ENCODE data around the gene CPN2.

The CPN2 gene

DNA sequence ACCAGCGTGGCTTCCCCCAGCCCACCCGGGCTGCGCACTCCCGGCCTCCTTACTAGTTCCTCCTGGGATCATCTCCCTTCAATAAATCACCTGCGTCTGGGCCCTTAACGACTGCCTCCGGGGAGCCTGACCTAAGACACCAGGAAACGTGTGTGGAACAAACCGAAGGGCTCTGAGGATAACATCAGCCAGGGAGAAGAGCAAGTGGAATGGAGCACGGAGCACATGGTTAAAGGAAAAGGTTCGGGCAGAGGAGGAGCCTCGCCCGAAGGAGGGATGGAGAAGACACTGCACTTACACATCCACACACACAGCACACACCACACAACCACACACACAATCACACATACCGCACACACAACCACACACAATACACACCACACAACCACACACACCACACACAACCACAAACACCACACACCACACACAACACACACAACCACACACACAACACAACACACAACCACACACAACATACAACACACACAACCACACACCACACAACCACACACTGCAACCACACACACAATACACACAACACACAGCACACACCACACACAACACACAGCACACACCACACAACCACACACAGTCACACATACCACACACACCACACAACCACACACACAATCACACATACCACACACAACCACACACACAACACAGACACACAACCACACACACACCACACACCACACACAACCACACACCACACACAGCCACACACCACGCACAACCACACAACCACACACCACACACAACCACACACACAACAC is 24.7 kb downstream of the CPN2 start:
- DNase-seq: no peak

DNA sequence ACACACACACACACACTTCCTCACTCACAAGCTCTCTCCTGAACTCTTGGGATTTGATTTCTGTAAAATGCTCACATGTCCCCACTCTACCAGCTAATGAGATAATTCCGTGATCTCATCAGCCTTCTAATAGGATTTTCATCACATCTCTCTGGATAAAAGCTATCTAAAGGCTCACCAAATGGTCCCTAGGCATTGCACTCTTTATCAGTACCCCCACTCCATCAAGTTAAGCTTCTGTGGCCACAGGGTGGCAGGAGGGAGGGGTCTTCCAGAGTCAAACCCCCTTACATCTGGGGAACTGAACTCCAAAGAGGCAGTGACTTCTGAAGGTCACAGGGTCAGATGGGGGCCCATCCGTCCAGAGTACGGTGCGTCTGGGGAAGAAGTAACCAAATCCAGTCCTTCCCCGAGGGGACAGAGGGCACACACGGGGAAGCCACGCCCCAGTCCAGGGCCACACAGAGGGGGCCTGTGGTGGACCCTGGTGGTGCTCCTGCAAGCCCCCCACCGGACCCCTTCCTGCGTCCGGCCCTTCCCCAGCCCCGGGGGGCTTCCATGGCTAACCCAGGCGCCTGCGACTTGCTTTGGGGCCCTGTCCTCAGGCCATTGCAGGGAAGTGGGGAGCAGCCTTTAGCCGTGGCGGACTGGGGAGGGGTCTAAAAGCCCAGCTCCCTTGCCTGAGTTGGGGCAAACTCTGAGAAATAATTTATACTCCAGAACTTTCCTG is 25.5 kb downstream of the CPN2 start:
- no peak for DNase-seq

DNA sequence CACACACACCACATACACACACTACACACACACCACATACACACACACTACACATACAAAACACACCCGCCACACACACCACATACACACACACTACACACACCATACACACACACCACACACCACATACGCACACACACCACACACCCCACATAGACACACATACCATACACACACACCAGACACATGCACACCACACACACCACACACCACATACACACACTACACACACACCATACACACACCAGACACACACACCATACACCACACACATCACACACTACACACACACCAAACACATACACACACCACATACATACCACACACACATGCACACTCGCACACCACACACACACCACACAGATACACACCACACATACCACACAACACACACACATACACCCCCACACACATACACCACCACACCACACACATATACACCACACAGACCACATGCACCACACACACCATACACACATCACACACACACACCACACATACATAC is 26.3 kb downstream of the CPN2 start:
- DNase-seq: no peak

DNA sequence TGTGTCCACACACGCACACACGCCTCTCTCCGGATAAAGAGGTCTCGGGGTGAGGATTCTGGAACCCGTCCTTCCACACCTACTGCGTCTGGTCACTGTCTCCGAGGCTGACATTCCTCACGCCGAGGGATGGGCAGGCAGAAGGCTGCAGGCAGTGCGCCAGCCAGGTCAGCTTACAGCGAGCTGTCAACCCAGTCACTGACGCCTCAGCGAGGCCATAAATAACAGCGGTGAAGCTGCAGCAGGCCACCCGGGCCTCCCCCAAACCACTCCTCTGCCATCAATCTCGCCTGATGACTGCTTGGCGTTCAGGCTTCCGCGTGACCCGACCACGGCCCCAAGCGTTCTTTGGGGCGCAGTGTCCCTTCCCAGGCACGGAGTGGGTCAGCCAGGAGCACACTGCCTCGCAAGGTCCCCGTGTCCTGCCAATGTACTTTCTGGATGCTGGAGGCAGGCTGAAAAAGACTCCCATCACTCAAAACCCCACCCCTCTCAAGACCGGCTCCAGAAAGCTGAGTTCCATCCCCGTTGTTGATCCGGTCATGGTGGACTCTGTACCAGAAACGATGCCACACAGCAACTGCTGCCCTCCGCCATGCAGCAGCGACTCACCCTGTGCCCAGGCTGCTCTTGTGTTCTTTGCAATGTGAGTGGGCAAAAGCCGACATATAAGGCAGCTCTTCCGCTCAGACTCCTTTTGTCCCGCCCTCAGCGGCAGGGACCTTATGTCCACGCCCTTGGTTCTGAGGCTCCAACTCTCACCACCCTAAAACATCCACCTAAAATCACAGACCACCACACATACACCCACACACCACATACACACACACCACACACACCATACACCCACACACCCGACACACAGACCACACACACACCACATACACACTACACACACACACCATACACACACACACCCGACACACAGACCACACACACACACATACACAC is 27.1 kb downstream of the CPN2 start:
- DNase-seq: no peak

DNA sequence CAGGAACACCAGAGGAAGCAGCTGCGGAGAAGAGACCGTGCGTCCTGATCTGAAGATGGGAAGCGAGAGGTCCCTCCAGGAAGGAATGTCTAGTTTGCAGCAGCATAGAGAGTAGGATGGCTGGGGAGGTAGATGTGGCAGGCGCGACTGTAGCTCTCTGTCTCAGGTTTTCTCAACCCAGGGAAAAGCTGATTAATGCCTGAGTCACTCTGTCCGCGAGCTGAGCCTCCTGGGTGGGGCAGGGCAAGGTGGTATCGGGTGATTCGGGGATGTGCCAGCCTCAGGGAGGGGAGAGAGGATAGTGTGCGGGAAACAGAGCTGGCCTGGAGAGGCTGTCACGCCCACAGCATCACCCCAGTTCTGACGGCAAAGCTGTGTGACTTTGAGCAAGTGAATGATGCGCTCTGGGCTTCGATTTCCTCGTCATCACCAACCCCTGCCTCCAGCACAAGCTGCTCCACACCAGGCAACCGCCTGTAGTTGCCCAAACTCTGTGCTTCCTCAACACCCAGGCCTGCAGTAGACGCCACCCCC is 28.4 kb downstream of the CPN2 start:
- peak; percentile 16 for DNase-seq

DNA sequence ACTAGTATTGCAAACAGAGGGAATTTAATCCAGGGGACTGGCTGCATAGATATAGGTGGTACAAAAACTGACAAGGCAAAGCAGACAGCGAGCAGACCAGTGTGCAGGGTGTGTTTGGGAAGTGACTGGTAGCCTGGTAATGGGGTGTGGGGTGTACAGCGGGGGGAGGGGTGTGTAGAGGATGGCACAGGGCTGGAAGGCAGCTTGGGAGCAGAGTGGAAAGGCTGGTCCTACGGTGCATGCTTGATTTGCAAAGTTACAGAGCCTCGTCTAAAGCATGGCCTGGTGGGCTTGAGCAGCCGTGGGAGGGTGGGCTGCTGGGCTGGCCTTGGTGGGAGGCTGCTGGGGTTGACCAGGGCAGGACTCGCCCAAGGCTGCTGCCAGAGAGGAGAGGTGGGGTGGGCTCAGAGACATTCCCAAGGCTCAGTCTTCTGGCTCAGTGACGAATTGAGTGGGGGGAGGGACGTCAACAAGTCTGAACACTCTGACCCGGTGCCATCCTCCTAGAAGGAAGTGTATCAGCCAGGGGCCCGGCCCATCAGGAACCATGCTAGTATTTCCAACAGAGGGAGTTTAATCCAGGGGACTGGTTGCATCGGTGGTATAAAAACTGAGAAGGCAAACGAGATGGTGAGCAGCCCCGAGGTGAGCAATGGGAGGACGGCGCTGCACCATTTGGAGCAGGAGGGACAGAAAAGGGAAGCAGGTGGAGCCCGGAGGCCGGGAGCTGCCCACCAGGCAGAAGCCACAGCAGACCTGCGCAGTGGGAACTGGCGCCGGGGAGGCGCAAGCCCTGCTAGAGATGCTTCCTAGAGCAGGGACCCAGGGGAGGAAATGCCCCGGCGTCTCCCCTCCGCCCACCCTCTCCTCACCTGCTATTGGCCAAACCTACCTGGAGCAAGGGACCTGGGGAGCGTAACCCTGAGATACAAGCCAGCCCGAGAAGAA is 29.2 kb downstream of the CPN2 start:
- no peak for DNase-seq

DNA sequence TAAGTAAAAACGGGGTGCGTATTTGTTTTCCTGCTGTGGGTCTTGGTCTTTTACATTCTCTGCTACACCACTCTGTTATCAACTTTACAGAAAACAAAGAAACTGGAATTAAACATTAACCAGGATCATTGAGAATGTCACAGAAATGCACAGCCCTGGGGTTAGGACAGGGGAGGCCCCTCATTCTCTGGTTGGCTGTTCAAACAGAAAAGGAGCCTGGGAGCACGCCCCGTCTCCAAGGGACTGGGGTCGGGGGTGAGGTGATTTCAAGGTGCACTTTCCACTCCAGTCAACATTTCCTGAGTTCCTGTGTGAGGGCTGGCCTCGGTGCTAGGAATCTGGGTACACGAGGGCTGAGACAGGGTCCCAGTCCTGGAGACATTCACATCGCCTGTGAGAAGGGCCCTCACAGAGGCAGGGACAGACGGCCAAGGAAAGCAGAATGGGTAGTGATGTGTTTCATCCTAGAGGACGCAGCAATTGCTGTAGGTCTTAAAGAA is 30.3 kb downstream of the CPN2 start:
- no peak for DNase-seq

DNA sequence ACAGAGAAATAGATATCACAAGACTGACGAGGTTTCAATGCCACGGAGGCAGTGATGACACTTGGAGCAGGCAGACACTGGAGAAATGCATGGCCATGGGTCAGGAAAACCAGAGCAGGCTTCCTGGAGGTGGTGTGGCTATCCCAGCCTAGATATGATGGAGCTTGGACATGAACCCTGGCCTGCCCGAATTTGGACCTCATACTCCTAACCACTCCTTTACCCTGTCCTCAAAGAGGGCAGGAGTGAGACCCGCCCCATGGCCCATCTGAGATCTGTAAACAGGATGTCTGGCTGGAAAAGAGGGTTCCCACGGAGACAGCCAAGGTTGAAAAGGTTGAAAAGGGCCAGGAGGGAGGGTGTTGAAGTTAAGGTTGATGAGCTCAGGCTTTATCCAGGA is 31.0 kb downstream of the CPN2 start:
- DNase-seq: no peak

DNA sequence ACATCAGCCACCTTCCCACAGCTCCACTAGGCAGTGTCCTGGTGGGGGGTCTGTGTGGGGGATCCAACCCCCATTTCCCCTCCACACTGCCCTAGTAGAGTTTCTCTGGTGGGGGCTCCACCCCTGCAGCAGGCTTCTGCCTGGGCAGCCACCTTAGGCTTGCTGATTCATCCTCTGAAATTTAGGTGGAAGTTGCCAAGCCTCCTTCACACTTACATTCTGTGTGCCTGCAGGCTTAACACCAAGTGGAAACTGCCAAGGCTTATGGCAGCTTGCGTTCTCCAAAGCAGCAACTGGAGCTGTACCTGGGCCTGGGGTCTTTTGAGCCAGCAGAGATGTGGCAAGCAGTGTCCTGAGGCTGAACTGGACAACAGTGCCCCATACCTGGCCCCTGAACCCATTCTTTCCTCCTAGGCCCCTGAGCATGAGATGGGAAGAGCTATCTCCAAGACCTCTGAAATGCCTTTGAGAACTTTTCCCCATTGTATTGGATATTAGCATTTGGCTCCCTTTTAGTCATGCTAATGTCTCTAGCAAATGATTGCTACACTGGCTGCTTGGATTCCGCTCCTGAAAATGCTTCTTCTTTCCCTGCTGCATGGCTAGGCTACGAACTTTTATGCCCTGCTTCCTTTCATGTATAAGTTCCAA is 32.5 kb downstream of the CPN2 start:
- no peak for DNase-seq

DNA sequence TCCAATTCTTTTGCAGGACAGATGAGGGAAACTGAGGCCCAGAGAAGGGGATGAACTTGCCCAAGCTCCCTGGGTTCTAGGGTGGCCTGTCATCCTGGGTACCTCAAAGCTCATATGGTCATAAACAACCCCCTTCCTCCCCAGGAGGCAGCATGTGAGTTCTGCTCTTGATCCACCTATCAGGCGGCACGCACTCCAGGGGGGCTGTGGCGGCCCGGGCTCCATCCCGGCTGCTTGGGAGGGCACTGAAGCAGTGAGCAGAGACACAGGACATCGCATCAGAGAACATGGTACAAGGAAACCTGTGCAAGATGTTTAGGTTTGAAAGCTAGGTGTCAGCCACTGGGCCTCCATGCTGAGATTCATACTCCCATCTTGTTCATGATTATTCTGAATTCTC is 34.2 kb downstream of the CPN2 start:
- DNase-seq: no peak

DNA sequence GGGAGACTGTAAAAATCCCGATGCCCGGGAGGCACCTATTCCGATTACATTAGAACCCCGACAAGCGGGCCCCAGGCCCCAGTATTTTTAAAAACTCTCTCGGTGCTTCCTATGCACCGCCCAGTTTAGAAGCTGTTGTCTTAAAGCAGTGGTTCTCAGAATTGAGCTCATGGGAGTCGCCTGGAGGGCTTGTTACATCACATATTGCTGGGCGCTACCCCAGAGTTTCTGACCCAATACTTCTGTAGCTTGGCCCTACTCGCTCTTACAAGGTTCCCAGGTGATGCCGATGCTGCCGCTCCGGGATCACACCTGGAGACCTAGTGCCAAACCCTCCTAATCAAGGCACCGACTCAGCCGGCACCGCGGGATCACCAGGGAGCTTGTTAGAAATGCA is 35.2 kb downstream of the CPN2 start:
- no peak for DNase-seq

DNA sequence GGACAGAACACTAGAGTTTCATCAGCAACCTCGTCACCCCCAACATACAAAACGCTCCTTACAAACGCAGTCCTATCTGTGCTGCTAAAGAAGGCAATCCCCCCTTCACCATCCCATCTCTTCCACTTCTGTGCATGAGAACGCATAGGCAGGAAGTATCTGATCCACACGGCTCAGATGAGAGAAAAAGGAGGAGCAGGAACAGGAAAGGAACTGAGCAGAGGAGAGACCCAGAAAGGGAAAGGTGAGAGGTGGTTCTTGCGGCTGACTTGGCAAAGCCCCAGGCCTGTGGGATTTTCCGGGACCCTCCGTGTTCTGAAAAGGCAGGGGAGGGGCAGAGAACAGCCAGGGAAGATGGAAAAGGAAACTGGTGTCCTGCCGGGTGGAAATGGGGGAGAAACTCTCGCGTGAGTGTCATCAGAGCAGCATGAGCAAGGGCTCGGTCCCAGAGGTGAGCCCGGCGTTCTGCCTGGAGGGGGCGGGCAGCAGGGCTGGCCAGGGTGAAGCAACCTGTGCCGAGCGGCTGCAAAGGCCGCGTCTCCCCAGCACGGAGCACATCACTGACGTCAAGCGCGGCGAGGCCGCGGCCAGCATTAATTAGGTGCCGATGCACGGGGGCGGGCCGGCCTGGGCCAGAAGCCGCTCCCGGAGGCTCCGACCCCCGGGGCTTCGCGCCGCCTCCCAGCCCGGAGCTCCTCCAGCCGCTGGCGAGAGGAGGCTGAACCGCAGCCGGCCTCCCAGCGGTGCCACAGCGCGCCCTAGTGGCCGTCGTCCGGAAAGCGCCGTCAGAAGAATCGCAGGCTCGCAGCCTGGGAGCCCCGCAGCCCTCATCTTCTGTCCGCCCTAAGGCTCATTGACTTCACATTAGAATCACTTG is 35.8 kb downstream of the CPN2 start:
- peak; percentile 85 for DNase-seq

DNA sequence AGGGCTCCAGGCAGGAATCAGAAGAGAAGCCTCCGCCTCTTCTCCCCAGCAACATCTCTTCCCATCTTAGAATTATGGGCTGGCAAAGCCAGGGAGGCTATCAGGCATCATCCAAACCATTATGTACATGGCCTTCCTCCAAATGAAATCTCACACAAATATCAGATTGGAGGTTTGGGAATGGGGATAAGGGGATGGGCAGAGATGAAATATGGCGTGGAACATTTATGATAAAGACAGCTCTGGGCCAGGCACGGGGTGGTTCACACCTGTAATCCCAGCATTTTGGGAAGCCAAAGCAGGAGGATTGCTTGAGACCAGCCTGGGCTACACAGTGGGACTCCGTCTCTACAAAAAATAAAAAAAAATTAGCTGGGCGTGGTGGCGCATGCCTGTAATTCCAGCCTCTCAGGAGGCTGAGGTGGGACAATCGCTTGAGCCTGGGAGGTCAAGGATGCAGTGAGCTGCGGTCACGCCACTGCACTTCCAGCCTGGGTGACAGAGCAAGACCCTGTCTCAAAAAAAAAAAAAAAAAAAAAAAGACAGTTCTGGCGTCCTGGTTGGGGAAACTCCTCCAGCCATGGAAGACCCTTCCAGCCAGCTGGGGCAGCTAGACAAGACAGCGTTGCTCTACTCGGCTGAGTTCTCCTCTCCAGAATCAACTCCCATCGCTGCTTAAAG is 36.6 kb downstream of the CPN2 start:
- no peak for DNase-seq

DNA sequence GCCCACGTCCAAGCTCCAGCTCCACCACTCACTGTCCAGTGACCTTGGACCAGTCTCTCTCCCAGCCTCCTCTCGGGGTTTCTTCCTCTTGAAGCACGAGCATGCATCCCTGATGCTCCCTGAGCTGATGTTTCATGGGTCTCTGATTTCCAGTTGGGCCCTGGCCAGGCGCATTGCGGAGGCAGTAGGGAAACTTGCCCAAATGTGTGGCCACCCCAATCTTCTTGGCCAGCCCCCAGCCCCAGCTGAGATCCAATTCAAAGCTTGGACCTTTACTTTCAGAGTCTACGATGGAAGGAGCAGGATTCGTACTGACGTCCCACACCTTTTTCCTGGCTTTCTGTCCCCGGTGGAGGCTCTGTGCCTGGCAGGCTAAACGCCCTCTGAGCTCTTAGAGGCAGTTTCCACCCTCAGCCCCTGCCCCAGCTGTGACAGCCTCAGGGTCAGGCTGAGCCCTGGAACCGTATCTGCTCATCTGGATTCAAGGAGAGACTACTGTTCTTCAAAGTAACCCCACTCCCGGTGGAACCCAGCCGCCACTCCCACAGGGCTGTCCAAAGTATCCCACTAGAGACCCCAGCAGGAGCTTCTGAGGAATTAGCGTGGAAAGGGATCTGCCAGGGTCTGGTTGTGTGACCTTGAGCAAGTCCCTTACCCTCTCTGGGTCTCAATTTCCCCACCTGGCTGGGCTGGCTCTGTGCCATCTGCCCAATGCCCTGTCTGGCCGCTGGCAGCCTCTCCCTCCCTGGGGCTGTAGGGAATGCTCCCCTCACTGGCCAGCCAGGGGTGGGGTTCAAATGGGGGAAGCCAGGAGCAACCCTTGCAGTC is 37.4 kb downstream of the CPN2 start:
- DNase-seq: no peak

DNA sequence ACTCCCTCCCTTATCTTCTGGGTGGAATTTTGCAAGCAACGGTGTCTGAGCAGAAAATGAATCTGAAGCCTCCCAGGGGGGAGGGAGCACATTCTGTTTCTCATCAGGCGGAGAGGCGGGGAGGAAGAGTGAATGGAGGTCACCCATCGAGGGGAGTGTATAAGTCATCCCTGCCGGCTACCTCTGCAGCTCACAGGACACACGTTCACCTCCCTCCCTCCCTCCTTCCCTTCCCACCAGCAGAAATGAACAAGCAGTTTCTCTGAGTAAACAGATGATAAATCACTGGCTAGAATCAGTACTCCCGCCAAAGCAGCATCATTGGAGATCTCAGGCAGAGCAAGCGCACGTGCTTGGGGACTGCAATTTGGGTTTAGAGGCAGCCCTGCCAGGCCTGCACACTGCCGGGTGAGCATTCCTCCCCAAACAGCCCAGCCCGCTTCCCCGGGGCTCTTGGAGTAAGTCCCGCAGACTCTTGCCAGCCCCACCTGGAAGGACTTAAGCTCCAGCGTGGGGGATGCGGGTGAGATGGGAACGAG is 38.3 kb downstream of the CPN2 start:
- DNase-seq: no peak

DNA sequence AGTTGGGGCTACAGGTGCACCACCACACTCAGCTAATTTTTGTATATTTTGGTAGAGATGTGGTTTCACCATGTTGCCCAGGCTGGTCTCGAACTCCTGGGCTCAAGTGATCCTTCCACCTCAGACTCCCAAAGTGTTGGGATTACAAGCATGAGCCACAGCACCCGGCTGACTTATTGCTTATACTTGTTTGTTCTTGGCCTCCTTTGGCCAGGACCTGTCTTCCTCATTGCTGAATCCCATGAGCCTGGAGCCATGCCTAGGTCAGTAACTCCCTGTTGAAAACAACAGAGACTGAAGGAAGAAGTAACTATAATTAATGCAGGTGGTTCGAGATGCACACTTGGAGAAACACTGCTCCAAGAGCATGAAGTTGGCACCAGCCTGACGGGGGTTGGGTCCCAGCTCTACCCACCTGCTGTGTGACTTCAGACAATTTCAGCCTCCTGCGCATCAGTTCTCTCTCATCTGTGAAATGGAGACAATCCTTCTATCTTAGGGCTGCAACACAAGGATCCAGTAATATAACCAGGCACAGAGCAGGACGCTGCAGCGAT is 38.9 kb downstream of the CPN2 start:
- DNase-seq: no peak

DNA sequence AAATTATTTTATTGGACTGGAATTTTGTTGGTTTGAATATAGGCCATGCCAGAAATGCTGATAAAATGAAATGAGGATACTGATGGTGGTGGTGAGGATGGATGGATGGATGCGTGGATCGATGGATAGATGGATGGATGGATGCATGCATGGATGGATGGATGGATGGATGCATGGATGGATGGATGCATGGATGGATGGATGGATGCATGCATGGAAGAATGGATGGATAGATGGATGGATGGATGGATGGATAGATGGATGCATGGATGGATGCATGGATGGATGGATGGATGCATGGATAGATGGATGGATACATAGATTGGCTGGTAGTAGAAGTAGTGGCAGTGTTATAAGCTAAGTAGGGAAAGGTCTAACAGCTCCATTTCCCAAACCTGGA is 40.1 kb downstream of the CPN2 start:
- no peak for DNase-seq
